ENCODE data around the gene NEIL1.

DNA sequence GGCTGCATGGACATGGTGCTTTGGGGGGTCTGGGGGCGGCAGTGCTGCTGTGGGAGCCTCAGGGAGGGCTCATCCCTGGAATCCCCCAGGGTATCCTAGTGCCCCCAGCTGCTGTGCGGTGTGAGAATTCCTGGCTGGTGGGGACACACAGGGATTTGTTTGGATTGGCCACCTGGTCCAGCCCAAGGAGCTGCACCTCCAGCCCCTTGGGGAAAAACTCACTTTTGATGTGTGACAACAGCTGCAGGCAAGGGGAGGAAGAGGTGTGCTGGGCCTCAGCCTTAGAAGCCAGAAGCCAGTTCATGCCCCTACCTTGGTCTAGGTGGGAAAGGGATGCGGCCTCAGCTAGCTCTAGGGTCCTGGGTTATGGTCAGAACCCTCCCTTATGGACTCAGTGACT is 19.3 kb upstream of the NEIL1 start:
- TF ChIP-seq, protein P1, sequence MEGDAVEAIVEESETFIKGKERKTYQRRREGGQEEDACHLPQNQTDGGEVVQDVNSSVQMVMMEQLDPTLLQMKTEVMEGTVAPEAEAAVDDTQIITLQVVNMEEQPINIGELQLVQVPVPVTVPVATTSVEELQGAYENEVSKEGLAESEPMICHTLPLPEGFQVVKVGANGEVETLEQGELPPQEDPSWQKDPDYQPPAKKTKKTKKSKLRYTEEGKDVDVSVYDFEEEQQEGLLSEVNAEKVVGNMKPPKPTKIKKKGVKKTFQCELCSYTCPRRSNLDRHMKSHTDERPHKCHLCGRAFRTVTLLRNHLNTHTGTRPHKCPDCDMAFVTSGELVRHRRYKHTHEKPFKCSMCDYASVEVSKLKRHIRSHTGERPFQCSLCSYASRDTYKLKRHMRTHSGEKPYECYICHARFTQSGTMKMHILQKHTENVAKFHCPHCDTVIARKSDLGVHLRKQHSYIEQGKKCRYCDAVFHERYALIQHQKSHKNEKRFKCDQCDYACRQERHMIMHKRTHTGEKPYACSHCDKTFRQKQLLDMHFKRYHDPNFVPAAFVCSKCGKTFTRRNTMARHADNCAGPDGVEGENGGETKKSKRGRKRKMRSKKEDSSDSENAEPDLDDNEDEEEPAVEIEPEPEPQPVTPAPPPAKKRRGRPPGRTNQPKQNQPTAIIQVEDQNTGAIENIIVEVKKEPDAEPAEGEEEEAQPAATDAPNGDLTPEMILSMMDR (IDR thresholded peaks at IDR 0.05; ENCODE audit: poor library complexity), result no peak
- TF ChIP-seq EZH2 (IDR thresholded peaks at IDR 0.05; ENCODE audit: borderline replicate concordance), result no peak

Measured in hepatocyte (in vitro differentiated cells).